ENCODE results near the gene STRIP2. TPM values are rescaled to one million over a fixed set of nuclear protein-coding genes. Genes with fewer than 3 reads are reported as not detected.
A peak's percentile ranks its signal among the peaks of the same experiment; 100 is the strongest.

The STRIP2 gene
- total and polyA plus RNA-seq, 7 experiments from 2014 or later = 0.14 to 21.4 (median 0.27) TPM; not detected in 3

DNA sequence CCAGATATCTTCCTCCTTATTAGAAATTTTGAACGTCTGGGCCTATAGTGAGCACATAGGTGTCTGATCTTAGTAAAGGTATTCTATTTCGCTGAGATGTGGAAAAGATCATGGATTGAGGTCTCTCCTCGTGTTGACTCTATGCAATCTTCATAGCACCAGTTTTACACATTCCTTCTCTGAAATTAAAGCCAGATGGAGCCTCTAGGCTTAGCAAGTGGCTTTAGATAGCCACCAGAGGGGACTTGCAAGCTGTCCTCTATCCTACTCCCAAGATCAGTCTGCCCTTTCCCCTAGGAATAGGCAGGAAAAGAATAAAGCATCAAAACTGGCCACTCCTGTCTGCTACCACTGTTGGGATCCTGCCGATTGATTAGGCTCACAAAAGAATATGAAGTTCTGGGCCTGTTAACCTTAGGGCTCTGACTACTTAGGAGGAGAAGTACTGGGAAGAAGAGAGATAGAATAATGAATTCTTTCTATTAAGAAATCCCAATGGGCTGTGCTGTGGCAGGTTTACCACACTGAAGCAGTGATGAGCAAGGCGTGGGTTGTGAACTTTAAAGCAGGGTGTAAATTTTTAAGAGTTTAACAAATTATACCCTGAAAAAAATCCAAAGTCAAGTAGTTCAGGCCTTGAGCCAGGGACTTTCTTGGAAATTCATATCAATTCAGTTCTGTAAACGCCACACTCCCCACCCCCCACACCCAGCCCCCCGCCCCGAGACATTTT lies 2.2 kb upstream of the STRIP2 start:
- peaks cover 0 to 7% (median 0%) of the 10 kb centered on the region in 3 experiments for H3K36me3 ChIP-seq (ENCODE audit: control insufficient read depth in 2 of 3, insufficient read depth in 3 of 3, low read length in 3 of 3)
- Mint-ChIP-seq H3K4me3 (peak overlapping the region in 1 of 10 donors; percentile 98), H3K27ac (no peak overlapping the region), H3K4me1 (peaks cover 9 to 33% (median 17%) of the 10 kb centered on the region in 7 donors), H3K9me3 (no peaks in the 10 kb centered on the region), H3K36me3 (peaks cover 3 to 18% (median 13%) of the 10 kb centered on the region in 5 donors), H3K27me3 (peaks cover 8 to 31% (median 29%) of the 10 kb centered on the region in 5 donors)
- ChIA-PET CTCF (no interaction called here), POLR2A (no interaction called here)
- intact Hi-C loops (cut with micrococcal nuclease) = loop anchor here (5.0 kb wide), 3 partner anchors 65 to 1675 kb away; partner anchors contain the start of gene UBE2H (in 2 of the 2)
- H3K4me1 ChIP-seq (ENCODE audit: control insufficient read depth in 2 of 2, insufficient read depth in 2 of 2, low read length in 2 of 2) = peaks cover 6 to 14% of the 10 kb centered on the region in 2 donors
- no peak overlapping the region for H3K4me3 ChIP-seq (ENCODE audit: low read length)
- no peaks in the 10 kb centered on the region for H3K9me3 ChIP-seq (ENCODE audit: control insufficient read depth in 2 of 3, low read length in 3 of 3)
- H3K27me3 ChIP-seq (ENCODE audit: control insufficient read depth in 2 of 2, insufficient read depth in 2 of 2, low read length in 2 of 2) = peaks cover 4 to 6% of the 10 kb centered on the region in 2 donors
- ATAC-seq (no peak), DNase-seq (no peak)
- H3K27ac ChIP-seq (ENCODE audit: low read depth, low read length) = no peak overlapping the region

GRCh38 chr7:129434675-129435318 lies 565 bp downstream of the STRIP2 start:
- intact Hi-C loops (cut with micrococcal nuclease) = loop anchor here (1.0 to 5.0 kb wide), 9 partner anchors 38 to 1673 kb away; partner anchors contain the start of genes NRF1 (in 2 of the 2), SMKR1 (in 2 of the 2) and UBE2H (in 2 of the 2)

GRCh38 chr7:129435414-129435829 lies 1.2 kb downstream of the STRIP2 start:
- ChIA-PET POLR2A (no interaction called here), CTCF (no interaction called here)
- Mint-ChIP-seq H3K4me1 (peaks cover 10 to 54% (median 17%) of the 10 kb centered on the region in 7 donors), H3K36me3 (peaks cover 0 to 6% (median 0%) of the 10 kb centered on the region in 5 donors), H3K27ac (peak overlapping the region in 2 of 9 donors; percentile 50 to 91), H3K4me3 (peak overlapping the region; percentile 74 to 98 (median 93)), H3K27me3 (peaks cover 8 to 35% (median 33%) of the 10 kb centered on the region in 5 donors), H3K9me3 (no peaks in the 10 kb centered on the region)
- no peak overlapping the region for H3K4me3 ChIP-seq (ENCODE audit: low read length)
- H3K36me3 ChIP-seq (ENCODE audit: control insufficient read depth in 2 of 3, insufficient read depth in 3 of 3, low read length in 3 of 3) = no peaks in the 10 kb centered on the region
- DNase-seq (no peak), ATAC-seq (no peak)
- peaks cover 4 to 6% of the 10 kb centered on the region in 2 donors for H3K27me3 ChIP-seq (ENCODE audit: control insufficient read depth in 2 of 2, insufficient read depth in 2 of 2, low read length in 2 of 2)
- no peaks in the 10 kb centered on the region for H3K9me3 ChIP-seq (ENCODE audit: control insufficient read depth in 2 of 3, low read length in 3 of 3)
- H3K4me1 ChIP-seq (ENCODE audit: control insufficient read depth in 2 of 2, insufficient read depth in 2 of 2, low read length in 2 of 2) = peaks cover 6 to 14% of the 10 kb centered on the region in 2 donors
- intact Hi-C loops (cut with micrococcal nuclease) = loop anchor here in 1 of 2 donors (2.0 kb wide), 1 partner anchor 59 kb away; no protein-coding TSS in a partner anchor
- H3K27ac ChIP-seq (ENCODE audit: low read depth, low read length) = no peak overlapping the region

More at GRCh38 chr7:129434675-129435318, 565 bp downstream of the STRIP2 start:
- peaks cover 8 to 35% (median 29%) of the 10 kb centered on the region in 5 donors for H3K27me3 Mint-ChIP-seq
- no peak overlapping the region for H3K27ac ChIP-seq (ENCODE audit: low read depth, low read length)
- no peaks in the 10 kb centered on the region for H3K9me3 Mint-ChIP-seq
- no peaks in the 10 kb centered on the region for H3K9me3 ChIP-seq (ENCODE audit: control insufficient read depth in 2 of 3, low read length in 3 of 3)
- peak overlapping the region; percentile 85 for H3K4me3 ChIP-seq (ENCODE audit: low read length)
- peaks cover 9 to 48% (median 17%) of the 10 kb centered on the region in 7 donors for H3K4me1 Mint-ChIP-seq
- peaks cover 6 to 14% of the 10 kb centered on the region in 2 donors for H3K4me1 ChIP-seq (ENCODE audit: control insufficient read depth in 2 of 2, insufficient read depth in 2 of 2, low read length in 2 of 2)
- DNase-seq = peak in 2 of 9 donors; percentile 2 to 31
- H3K27ac Mint-ChIP-seq = peak overlapping the region in 2 of 9 donors; percentile 50 to 91
- ATAC-seq = no peak
- POLR2A ChIA-PET = interaction anchor here (0.6 to 1.0 kb wide), 3 partner anchors 161 to 959 kb away, joined by 3 read pairs; no protein-coding TSS in a partner anchor
- no peaks in the 10 kb centered on the region for H3K36me3 ChIP-seq (ENCODE audit: control insufficient read depth in 2 of 3, insufficient read depth in 3 of 3, low read length in 3 of 3)
- peaks cover 4 to 6% of the 10 kb centered on the region in 2 donors for H3K27me3 ChIP-seq (ENCODE audit: control insufficient read depth in 2 of 2, insufficient read depth in 2 of 2, low read length in 2 of 2)
- H3K36me3 Mint-ChIP-seq = peaks cover 0 to under 1% (median 0%) of the 10 kb centered on the region in 5 donors
- peak overlapping the region; percentile 74 to 98 (median 93) for H3K4me3 Mint-ChIP-seq
- CTCF ChIA-PET = interaction anchor here (0.8 to 1.7 kb wide), 4 partner anchors 8 to 208 kb away, joined by 3 to 4 read pairs (median 4); no protein-coding TSS in a partner anchor

DNA sequence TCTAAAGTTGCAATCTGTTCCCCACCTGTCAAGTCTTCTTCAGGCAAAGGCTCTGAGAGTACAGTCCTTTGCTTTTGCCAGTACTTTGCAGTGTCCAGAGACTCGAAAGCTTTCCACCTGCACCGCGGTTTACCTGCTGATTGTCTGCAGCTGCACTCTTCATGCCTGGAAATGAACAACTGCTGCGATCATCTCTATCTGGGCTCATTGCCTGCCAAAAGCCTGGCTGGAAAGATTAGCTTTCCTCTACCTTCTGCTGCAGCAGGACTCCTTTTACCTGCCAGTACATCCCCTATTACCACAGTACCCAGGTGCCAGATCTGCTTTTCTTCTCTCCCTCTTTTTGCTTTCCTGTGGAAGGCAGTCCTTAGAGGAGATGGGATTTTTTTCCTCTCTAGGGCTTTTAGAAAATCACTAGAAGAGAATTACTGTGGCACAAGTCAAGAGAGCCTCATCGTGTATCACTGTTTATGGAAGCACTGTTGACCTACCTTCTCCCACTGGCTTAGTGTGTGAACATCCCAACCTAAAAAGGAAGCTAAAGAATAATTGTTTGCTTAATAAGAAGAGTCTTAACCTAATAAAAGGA lies 2.2 kb downstream of the STRIP2 start:
- Mint-ChIP-seq H3K4me3 (peak overlapping the region in 7 of 10 donors; percentile 5 to 93 (median 15)), H3K27ac (peak overlapping the region in 1 of 9 donors; percentile 20), H3K36me3 (peaks cover 0 to 10% (median 0%) of the 10 kb centered on the region in 5 donors), H3K9me3 (no peaks in the 10 kb centered on the region), H3K27me3 (peaks cover 8 to 35% (median 33%) of the 10 kb centered on the region in 5 donors), H3K4me1 (peaks cover 10 to 62% (median 17%) of the 10 kb centered on the region in 7 donors)
- H3K27me3 ChIP-seq (ENCODE audit: control insufficient read depth in 2 of 2, insufficient read depth in 2 of 2, low read length in 2 of 2) = peaks cover 4 to 6% of the 10 kb centered on the region in 2 donors
- POLR2A ChIA-PET = no interaction called here
- H3K4me3 ChIP-seq (ENCODE audit: low read length) = no peak overlapping the region
- intact Hi-C loops (cut with micrococcal nuclease) = no loop called here
- peaks cover 6 to 14% of the 10 kb centered on the region in 2 donors for H3K4me1 ChIP-seq (ENCODE audit: control insufficient read depth in 2 of 2, insufficient read depth in 2 of 2, low read length in 2 of 2)
- no peak overlapping the region for H3K27ac ChIP-seq (ENCODE audit: low read depth, low read length)
- no peaks in the 10 kb centered on the region for H3K9me3 ChIP-seq (ENCODE audit: control insufficient read depth in 2 of 3, low read length in 3 of 3)
- CTCF ChIA-PET = no interaction called here
- H3K36me3 ChIP-seq (ENCODE audit: control insufficient read depth in 2 of 3, insufficient read depth in 3 of 3, low read length in 3 of 3) = no peaks in the 10 kb centered on the region
- ATAC-seq (no peak), DNase-seq (no peak)

DNA sequence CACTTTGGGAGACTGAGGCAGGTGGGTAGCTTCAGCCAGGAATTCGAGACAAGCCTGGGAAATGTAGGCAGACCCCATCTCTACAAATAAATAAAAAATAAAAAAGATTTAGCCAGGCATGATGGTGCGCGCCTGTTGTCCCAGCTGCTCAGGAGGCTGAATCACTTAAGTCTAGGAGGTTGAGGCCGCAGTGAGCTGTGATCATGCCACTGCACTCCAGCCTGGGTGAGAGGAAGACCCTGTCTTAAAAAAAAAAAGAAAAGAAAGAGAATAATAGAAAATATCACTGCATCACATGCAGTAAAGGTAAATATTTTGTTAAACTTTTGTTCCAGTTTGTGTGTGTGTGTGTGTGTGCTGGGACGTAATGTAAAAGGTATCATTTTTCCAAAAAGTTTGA lies 3.0 kb downstream of the STRIP2 start:
- DNase-seq = no peak
- Mint-ChIP-seq H3K4me3 (no peak overlapping the region), H3K27me3 (peaks cover 8 to 35% (median 33%) of the 10 kb centered on the region in 5 donors), H3K36me3 (peaks cover 0 to 13% (median 0%) of the 10 kb centered on the region in 5 donors), H3K4me1 (peaks cover 10 to 62% (median 17%) of the 10 kb centered on the region in 7 donors), H3K9me3 (no peaks in the 10 kb centered on the region), H3K27ac (no peak overlapping the region)
- no peak overlapping the region for H3K27ac ChIP-seq (ENCODE audit: low read depth, low read length)
- peaks cover 6 to 14% of the 10 kb centered on the region in 2 donors for H3K4me1 ChIP-seq (ENCODE audit: control insufficient read depth in 2 of 2, insufficient read depth in 2 of 2, low read length in 2 of 2)
- H3K9me3 ChIP-seq (ENCODE audit: control insufficient read depth in 2 of 3, low read length in 3 of 3) = no peaks in the 10 kb centered on the region
- POLR2A ChIA-PET = no interaction called here
- intact Hi-C loops (cut with micrococcal nuclease) = no loop called here
- ATAC-seq = no peak
- no peak overlapping the region for H3K4me3 ChIP-seq (ENCODE audit: low read length)
- H3K27me3 ChIP-seq (ENCODE audit: control insufficient read depth in 2 of 2, insufficient read depth in 2 of 2, low read length in 2 of 2) = peaks cover 4 to 6% of the 10 kb centered on the region in 2 donors
- CTCF ChIA-PET = no interaction called here
- no peaks in the 10 kb centered on the region for H3K36me3 ChIP-seq (ENCODE audit: control insufficient read depth in 2 of 3, insufficient read depth in 3 of 3, low read length in 3 of 3)

GRCh38 chr7:129438281-129438838 lies 4.1 kb downstream of the STRIP2 start:
- no peaks in the 10 kb centered on the region for H3K9me3 Mint-ChIP-seq
- CTCF ChIA-PET = no interaction called here
- H3K27me3 Mint-ChIP-seq = peaks cover 0 to 27% (median 24%) of the 10 kb centered on the region in 5 donors

More at GRCh38 chr7:129438281-129438838, 4.1 kb downstream of the STRIP2 start:
- Histone ChIP-seq H3K9me3 (ENCODE audit: control insufficient read depth in 2 of 3, low read length in 3 of 3) (no peaks in the 10 kb centered on the region), H3K4me3 (ENCODE audit: low read length) (no peak overlapping the region), H3K36me3 (ENCODE audit: control insufficient read depth in 2 of 3, insufficient read depth in 3 of 3, low read length in 3 of 3) (no peaks in the 10 kb centered on the region), H3K27me3 (ENCODE audit: control insufficient read depth in 2 of 2, insufficient read depth in 2 of 2, low read length in 2 of 2) (peaks cover 4 to 6% of the 10 kb centered on the region in 2 donors), H3K4me1 (ENCODE audit: control insufficient read depth in 2 of 2, insufficient read depth in 2 of 2, low read length in 2 of 2) (peaks cover 6 to 10% of the 10 kb centered on the region in 2 donors), H3K27ac (ENCODE audit: low read depth, low read length) (no peak overlapping the region)
- Mint-ChIP-seq H3K36me3 (peaks cover 0 to 13% (median 0%) of the 10 kb centered on the region in 5 donors), H3K4me1 (peaks cover 6 to 56% (median 9%) of the 10 kb centered on the region in 7 donors), H3K4me3 (peak overlapping the region in 1 of 10 donors; percentile 76), H3K27ac (peak overlapping the region in 1 of 9 donors; percentile 75)
- POLR2A ChIA-PET = no interaction called here
- intact Hi-C loops (cut with micrococcal nuclease) = no loop called here
- ATAC-seq = no peak
- no peak for DNase-seq
